ENCODE measurements around the gene TRIM14.

The TRIM14 gene

GRCh38 chr9:98147582-98147981 is 28.6 kb upstream of the TRIM14 start:
- no peaks in the 10 kb centered on the region for H3K9me3 ChIP-seq (ENCODE audit: control insufficient read depth, insufficient read depth, low read depth, low read length)
- H3K27ac ChIP-seq (ENCODE audit: extremely low read depth, low read depth, low read length) = no peak overlapping the region
- POLR2A ChIA-PET = interaction anchor here (0.7 kb wide), 1 partner anchor 56 kb away, joined by 7 read pairs; no protein-coding TSS in a partner anchor
- CTCF ChIA-PET = interaction anchor here (0.6 kb wide), 1 partner anchor 225 kb away, joined by 4 read pairs; the partner anchor contains the start of gene TRMO
- TF ChIP-seq ZXDB (tag by site-specific recombination; IDR thresholded peaks at IDR 0.05) (no peak), ZNF148 (tag by site-specific recombination; IDR thresholded peaks at IDR 0.05; ENCODE audit: borderline replicate concordance) (no peak), TRIM28 (IDR thresholded peaks at IDR 0.05; ENCODE audit: borderline replicate concordance, low read length) (no peak), ZNF10 (tag by site-specific recombination; IDR thresholded peaks at IDR 0.05) (no peak), ZNF785 (tag by site-specific recombination; IDR thresholded peaks at IDR 0.05) (no peak), ELK4 (IDR thresholded peaks at IDR 0.05; ENCODE audit: borderline replicate concordance, low read depth, low read length) (no peak), ZNF549 (tag by site-specific recombination; IDR thresholded peaks at IDR 0.05) (no peak), SCRT2 (tag by site-specific recombination; IDR thresholded peaks at IDR 0.05) (no peak), ZBTB7A (tag by site-specific recombination; IDR thresholded peaks at IDR 0.05; ENCODE audit: low read depth) (no peak), ZNF354C (tag by site-specific recombination; IDR thresholded peaks at IDR 0.05; ENCODE audit: borderline replicate concordance, low read depth) (no peak), ZNF654 (tag by site-specific recombination; IDR thresholded peaks at IDR 0.05; ENCODE audit: low read depth) (no peak), ZNF416 (tag by site-specific recombination; IDR thresholded peaks at IDR 0.05) (no peak), ZSCAN4 (tag by site-specific recombination; IDR thresholded peaks at IDR 0.05) (no peak), ZNF530 (tag by site-specific recombination; IDR thresholded peaks at IDR 0.05; ENCODE audit: low read depth) (no peak), RBAK (tag by site-specific recombination; IDR thresholded peaks at IDR 0.05) (no peak), ZNF132 (tag by site-specific recombination; IDR thresholded peaks at IDR 0.05; ENCODE audit: borderline replicate concordance) (no peak), EGR2 (tag by site-specific recombination; IDR thresholded peaks at IDR 0.05; ENCODE audit: low read depth) (no peak), OVOL3 (tag by site-specific recombination; IDR thresholded peaks at IDR 0.05) (no peak), ZNF529 (tag by site-specific recombination; IDR thresholded peaks at IDR 0.05; ENCODE audit: insufficient replicate concordance) (no peak)
- no peaks in the 10 kb centered on the region; the same call in 1 of the 2 replicates for H3K4me1 ChIP-seq (ENCODE audit: control insufficient read depth, insufficient read depth, low read length)
- no peak overlapping the region for H3K4me3 ChIP-seq (ENCODE audit: low read depth, low read length)
- no peaks in the 10 kb centered on the region for H3K36me3 ChIP-seq (ENCODE audit: control insufficient read depth in 2 of 2, insufficient read depth in 1 of 2, low read length in 2 of 2)

GRCh38 chr9:98146101-98146991 is 27.3 kb upstream of the TRIM14 start:
- Histone ChIP-seq H3K27ac (ENCODE audit: extremely low read depth, low read depth, low read length) (no peak overlapping the region), H3K4me1 (ENCODE audit: control insufficient read depth, insufficient read depth, low read length) (no peaks in the 10 kb centered on the region; the same call in 1 of the 2 replicates), H3K36me3 (ENCODE audit: control insufficient read depth in 2 of 2, insufficient read depth in 1 of 2, low read length in 2 of 2) (no peaks in the 10 kb centered on the region), H3K4me3 (ENCODE audit: low read depth, low read length) (no peak overlapping the region), H3K9me3 (ENCODE audit: control insufficient read depth, insufficient read depth, low read depth, low read length) (no peaks in the 10 kb centered on the region)
- CTCF ChIA-PET = no interaction called here
- POLR2A ChIA-PET = no interaction called here
- no peak for TF ChIP-seq ELK4 (IDR thresholded peaks at IDR 0.05; ENCODE audit: borderline replicate concordance, low read depth, low read length)
- TF ChIP-seq WT1 (tag by site-specific recombination; IDR thresholded peaks at IDR 0.05) = 0 out of 2 replicates have a peak, but pooled peaks have one; percentile 11
- TF ChIP-seq ZNF239 (tag by site-specific recombination; IDR thresholded peaks at IDR 0.05) = no peak
- TF ChIP-seq ZNF510 (tag by site-specific recombination; IDR thresholded peaks at IDR 0.05; ENCODE audit: insufficient replicate concordance) = no peak
- TF ChIP-seq ZNF747 (tag by site-specific recombination; IDR thresholded peaks at IDR 0.05) = no peak
- peak; percentile 95 for TF ChIP-seq ZBTB48 (tag by site-specific recombination; IDR thresholded peaks at IDR 0.05)
- TF ChIP-seq BCL6B (tag by site-specific recombination; IDR thresholded peaks at IDR 0.05) = no peak
- no peak for TF ChIP-seq ZNF26 (tag by site-specific recombination; IDR thresholded peaks at IDR 0.05)
